ENCODE data around the gene JAM3. TPM values are rescaled to one million over a fixed set of nuclear protein-coding genes. Genes with fewer than 3 reads are reported as not detected.

Gene JAM3
- polyA plus RNA-seq, 3 donors = 47.5 to 57.0 (median 55.1) TPM

DNA sequence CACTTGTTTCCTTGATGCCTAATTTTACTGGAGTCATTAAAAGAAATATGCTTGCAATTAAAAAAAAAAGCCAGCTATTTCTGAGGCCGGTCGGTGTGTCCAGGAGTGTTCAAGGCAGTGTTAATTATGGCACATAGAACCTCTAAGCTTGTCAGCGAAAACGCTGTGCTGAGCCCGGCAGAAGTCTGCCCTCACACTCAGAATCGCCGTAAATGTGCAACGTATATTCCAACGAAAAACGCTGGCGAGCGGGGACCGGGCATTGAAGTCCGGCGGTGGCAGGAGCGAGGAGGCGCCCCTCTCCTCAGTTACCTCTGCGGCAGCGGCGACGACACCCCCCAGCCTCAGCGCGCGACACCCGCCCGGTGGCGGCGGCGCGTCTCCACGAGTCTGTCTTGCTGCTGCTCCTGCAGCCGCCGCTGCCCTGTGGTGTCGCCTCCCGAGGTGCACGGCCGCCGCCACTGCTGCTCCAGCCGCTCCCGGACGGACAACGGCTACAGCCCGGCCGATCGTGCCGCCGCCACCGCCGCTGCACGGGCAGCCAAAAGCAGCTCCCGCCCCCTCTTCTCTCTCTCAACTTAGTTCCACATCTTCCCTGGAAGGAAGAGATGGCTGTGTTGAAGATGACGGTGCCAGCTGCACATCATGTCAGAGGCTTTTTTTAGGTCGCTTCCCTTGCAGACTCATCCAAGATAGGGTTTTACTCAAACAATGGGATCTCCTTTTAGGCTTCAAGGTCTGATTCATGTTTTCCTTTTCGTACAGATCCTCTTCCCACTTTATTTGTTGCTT lies 56.0 kb downstream of the JAM3 start:
- peak in 4 of 11 donors; percentile 20 to 42 (median 35) for DNase-seq (ENCODE audit: extremely low read depth in 1 of 11, low read depth in 9 of 11, low spot score in 4 of 11)

DNA sequence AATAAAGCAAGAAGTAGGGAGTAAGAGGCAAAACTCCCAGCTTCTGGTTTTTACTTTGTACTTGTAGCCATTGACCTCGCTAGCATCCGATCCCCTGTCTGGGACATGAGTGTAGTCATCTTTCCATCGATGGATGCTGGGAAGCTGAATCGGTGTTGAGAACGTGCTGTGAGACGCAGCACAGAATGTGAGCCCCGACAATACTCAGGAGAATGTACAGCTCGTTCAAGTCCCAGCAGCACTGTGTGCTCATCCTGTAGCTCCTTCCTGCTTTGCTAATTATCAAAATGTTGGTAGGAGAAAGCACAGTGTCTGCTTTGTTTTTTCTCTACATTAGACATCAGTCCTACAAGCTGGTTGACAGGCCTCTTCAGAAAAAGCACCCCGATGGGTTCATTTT lies 56.6 kb downstream of the JAM3 start:
- DNase-seq (ENCODE audit: extremely low read depth in 1 of 11, low read depth in 9 of 11, low spot score in 4 of 11) = no peak

DNA sequence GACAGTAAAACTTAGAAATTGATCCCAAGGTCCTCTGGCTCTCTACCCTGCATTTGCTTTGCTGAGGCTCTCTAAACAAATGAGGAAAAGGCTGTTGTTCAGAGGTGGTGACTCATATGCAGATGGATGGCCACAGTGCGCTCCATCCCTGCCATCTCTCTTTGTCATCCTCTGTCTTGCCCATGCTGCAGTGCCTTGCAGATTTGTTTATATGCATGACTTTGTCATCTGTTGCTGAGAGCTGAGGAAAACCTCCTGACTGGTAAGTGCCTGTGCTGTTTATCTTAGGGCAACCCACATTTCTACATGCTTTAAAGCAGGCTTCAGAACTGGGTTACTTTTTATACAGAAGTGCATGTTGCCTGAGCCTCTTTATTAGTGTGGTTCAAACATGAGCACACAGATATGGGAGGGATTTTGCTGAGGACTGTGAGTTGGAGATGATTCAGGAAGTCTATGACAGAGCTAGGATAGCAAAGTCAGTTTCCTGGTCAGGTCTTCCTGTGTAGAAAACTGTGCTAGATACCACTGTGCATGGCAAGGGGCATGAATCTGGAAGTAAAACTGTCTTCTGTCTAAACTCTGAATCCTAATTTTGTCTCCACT lies 57.4 kb downstream of the JAM3 start:
- no peak for DNase-seq (ENCODE audit: extremely low read depth in 1 of 11, low read depth in 9 of 11, low spot score in 4 of 11)

DNA sequence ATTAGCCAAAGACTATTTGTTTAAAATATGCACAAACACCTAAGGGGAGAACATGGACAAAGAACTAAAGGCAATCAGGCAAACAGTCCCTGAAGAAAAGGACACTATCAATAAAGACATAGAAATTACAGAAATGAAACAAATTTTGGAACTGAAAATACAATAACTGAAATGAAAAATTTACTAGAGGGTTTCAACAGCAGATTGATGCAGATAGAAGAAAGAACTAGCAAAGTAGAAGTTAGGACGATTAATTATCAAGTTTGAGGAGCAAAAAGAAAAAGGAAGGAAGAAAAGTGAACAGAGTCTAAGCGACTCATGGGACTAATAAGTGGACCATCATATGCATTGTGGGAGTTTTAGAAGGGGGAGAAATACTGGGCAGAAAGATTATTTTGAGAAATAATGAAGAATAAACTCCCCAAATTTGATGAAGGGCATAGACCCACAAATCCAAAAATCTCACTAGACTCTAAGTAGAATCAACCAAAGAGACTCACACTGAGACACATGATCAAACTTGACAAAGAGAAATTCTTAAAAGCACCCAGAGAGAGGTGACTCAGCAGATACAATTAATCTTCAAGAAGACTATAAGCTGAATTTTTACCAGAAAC lies 62.9 kb downstream of the JAM3 start:
- DNase-seq (ENCODE audit: extremely low read depth in 1 of 11, low read depth in 9 of 11, low spot score in 4 of 11) = no peak

DNA sequence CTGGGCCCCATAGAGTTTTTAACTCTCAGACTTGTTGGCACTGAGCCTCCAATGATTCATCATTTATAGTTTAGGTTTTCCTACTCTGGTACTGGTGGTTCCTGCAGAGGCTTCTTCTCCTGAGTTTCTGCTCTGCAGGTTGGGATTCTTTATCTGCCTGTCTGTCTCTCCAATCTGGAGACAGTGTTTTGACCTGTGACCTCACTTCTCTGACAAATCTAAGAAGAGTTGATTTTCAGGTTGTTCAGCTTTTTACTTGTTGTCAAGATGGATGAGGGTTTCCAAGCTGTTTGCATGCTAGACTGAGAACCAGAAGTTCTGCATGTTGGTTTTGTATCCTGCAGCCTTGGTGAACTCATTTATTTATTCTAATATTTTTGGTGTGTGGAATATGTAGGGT lies 63.9 kb downstream of the JAM3 start:
- DNase-seq (ENCODE audit: extremely low read depth in 1 of 11, low read depth in 9 of 11, low spot score in 4 of 11) = no peak

DNA sequence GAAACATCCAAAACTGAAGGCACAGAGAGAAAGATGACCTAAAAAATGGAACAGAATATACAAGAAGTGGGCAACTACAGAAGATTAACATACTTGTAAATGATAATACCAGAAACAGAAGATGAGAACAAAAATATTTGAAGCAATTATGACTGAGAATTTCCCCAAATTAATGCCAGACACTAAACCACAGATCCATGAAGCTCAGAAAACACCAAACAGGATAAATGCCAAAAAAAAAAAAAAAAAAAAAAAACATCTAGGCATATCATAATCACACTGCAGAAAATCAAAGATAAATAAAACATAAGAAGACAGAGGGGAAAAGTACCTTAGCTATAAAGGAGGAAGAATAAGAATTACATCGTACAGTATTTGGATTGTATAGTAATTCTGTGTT lies 65.3 kb downstream of the JAM3 start:
- DNase-seq (ENCODE audit: extremely low read depth in 1 of 11, low read depth in 9 of 11, low spot score in 4 of 11) = no peak

DNA sequence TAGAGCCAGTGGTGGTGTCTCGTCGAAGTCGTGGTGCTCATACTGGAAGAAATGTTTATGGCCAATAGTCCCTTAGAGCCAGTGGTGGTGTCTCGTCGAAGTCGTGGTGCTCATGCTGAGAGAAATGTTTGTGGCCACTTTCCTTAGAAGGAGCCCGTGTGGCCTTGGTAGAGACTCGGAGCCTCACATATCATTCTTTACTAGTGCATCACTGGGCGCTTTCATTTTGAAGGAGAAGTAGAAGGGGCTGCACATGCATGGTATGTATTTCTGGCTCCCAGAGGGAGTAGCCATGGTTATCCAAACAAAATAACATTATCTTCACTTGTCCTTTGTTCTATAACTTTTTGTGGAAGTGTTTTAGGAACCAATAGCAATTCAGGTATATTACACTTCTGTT lies 69.5 kb downstream of the JAM3 start:
- DNase-seq (ENCODE audit: extremely low read depth in 1 of 11, low read depth in 9 of 11, low spot score in 4 of 11) = no peak

DNA sequence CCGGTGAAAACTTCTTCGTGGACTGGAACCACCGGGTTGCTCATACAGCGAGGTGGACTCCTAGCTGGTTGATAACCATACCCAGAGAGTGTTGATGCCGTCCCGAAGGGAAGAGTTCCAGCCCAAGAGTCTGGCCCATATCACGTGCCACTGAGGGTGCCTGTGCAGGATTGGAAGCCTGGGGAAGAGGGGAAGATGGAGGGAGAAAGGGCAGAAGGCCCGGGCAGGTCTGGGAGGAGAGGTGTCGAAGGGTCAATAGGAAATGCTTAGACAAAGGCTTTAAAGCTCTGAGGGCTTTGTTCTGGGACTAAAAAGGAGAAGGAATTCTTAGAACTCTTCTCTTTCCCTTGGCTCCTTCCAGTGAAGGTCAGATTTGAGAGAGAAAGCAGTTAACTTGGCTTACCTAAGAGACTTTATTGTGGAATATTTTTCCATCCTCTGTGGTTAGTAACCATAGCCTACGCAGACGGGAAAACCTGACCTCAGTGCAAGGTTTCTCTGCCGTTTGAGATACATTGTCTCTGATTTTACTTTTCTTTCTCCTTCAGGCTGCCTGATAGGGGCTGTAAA lies 70.5 kb downstream of the JAM3 start:
- DNase-seq (ENCODE audit: extremely low read depth in 1 of 11, low read depth in 9 of 11, low spot score in 4 of 11) = no peak

DNA sequence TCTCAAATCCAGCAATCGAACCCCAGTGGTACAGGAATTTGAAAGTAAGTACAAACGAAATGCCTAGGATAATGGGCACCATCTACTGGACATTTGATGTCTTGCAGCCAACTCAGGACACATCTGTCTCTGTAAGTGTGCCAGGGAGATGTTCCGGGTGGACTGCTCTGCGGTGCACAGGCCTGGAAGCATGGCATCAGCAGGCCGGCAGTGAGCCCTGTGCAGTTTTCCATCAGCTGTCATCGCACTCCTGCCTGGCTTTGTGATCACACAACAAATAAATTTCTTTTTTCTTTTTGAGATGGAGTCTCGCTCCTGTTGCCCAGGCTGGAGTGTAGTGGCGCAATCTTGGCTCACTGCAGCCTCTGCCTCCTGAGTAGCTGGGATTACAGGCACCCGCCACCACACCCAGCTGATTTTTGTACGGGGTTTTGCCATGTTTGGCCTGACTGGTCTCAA lies 71.0 kb downstream of the JAM3 start:
- DNase-seq (ENCODE audit: extremely low read depth in 1 of 11, low read depth in 9 of 11, low spot score in 4 of 11) = peak in 8 of 11 donors; percentile 46 to 75 (median 61)

DNA sequence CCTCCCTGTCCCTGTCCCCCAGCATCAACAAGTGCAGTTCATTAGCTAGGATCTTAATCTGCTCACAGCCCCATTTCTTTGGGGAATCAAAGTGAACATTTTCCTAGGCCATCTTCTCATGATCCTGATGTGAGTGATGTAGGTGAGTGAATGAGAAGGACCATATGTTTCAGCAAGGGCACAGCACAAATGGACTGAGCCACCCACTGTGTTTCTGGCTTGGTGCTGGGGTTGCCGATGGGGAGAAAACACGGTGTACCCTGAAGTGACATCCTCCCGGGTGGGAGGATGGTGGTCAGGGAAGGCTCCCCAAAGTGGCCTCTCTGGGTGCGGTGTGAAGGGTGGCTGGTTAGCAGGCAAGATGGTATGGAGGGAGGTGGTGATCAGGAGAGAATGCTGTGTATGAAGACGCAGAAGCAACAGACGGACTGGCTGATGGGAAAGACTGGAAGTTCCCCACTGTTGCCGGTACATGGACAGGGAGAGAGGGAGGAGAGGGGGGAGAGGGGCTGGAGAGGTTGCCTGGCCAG lies 72.2 kb downstream of the JAM3 start:
- DNase-seq (ENCODE audit: extremely low read depth in 1 of 11, low read depth in 9 of 11, low spot score in 4 of 11) = no peak

DNA sequence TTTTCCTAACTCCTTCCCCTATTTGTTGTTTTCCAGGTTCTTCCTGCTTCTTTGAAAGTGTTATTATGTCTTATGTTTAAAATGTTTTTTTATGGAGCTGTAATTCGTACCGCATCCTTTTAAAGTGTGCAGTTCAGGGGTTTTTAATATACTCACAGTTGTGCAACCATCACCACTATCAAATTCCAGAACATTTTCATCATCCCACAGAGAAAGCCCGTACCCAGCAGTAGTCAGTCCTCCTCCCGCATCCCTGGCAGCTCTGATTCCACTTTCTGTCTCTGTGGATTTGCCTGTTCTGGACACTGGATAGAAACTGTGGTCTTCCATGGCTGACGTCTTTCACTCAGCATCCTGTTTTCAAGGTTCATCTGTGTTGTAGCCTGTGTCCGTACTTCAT lies 73.7 kb downstream of the JAM3 start:
- DNase-seq (ENCODE audit: extremely low read depth in 1 of 11, low read depth in 9 of 11, low spot score in 4 of 11) = no peak

DNA sequence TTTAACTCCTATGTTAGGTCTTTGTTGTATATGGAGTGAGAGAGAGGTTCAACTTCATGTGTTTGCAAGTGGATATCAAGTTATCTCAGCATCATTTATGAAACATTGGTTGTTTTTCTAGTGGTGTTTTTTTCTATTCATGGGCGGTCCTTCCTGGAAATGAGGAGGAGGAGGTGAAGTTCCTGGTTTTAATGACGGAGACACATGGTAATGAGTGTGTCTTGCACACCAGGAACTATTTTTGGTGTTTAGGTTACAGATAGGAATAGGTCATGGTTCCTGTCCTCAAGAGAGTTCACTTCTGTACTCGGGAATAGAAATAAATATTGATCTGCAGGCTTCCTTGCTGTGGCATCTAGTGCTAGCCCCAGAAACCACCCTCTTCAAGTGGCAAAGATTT lies 74.9 kb downstream of the JAM3 start:
- no peak for DNase-seq (ENCODE audit: extremely low read depth in 1 of 11, low read depth in 9 of 11, low spot score in 4 of 11)

DNA sequence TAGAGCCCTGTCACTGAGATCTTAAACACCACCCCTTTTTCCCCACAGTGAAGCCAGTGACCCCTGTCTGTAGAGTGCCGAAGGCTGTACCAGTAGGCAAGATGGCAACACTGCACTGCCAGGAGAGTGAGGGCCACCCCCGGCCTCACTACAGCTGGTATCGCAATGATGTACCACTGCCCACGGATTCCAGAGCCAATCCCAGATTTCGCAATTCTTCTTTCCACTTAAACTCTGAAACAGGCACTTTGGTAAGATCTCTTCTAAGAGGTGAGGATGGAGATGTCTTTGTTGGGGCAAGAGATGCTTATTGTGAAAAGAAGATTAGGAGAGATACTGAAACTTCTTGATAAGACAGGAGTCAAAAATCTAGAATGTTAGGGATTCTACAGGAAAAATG lies 75.9 kb downstream of the JAM3 start:
- DNase-seq (ENCODE audit: extremely low read depth in 1 of 11, low read depth in 9 of 11, low spot score in 4 of 11) = no peak

DNA sequence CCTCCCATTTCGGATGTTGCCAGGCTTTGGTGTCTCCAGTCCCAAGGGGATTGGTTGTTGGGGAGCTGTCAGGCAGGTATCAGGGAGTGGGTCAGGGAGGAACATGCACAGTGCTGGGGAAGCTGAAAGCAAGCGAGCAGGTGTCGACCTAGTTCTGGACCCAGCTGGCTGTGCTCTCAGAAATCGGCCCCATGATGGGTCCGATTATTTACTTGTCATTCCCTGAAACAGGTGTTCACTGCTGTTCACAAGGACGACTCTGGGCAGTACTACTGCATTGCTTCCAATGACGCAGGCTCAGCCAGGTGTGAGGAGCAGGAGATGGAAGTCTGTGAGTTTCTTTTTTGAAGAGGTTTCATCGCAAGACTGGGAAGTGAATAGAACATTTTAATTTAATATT lies 76.8 kb downstream of the JAM3 start:
- DNase-seq (ENCODE audit: extremely low read depth in 1 of 11, low read depth in 9 of 11, low spot score in 4 of 11) = no peak

DNA sequence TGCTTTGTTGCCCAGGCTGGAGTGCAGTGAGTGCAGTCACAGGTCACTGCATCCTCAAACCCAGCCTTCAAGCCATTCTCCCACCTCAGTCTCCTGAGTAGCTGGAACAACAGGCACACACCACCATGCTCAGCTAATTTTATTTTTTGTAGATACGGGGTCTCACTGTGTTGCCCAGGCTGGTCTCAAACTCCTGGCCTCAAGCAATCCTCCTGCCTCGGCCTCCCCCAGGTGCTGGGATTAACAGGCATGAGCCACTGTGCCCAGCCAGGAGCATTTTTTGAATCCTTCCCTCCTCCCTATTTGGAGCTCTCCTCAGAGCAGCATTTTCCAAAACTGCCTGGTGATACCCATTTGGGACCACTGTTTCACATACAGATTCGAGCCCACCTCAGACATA lies 77.7 kb downstream of the JAM3 start:
- DNase-seq (ENCODE audit: extremely low read depth in 1 of 11, low read depth in 9 of 11, low spot score in 4 of 11) = no peak

DNA sequence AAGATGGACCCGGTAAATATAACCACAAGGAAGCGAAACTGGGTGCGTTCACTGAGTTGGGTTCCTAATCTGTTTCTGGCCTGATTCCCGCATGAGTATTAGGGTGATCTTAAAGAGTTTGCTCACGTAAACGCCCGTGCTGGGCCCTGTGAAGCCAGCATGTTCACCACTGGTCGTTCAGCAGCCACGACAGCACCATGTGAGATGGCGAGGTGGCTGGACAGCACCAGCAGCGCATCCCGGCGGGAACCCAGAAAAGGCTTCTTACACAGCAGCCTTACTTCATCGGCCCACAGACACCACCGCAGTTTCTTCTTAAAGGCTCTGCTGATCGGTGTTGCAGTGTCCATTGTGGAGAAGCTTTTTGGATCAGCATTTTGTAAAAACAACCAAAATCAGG lies 80.5 kb downstream of the JAM3 start:
- DNase-seq (ENCODE audit: extremely low read depth in 1 of 11, low read depth in 9 of 11, low spot score in 4 of 11) = no peak

DNA sequence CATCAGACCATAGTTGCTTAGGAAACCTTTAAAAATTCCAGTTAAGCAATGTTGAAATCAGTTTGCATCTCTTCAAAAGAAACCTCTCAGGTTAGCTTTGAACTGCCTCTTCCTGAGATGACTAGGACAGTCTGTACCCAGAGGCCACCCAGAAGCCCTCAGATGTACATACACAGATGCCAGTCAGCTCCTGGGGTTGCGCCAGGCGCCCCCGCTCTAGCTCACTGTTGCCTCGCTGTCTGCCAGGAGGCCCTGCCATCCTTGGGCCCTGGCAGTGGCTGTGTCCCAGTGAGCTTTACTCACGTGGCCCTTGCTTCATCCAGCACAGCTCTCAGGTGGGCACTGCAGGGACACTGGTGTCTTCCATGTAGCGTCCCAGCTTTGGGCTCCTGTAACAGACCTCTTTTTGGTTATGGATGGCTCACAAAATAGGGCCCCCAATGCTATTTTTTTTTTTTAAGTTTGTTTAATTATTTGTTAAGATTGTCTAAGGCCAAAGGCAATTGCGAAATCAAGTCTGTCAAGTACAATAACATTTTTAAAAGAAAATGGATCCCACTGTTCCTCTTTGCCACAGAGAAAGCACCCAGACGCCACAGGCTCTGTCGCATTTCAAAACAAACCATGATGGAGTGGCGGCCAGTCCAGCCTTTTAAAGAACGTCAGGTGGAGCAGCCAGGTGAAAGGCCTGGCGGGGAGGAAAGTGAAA lies 81.5 kb downstream of the JAM3 start:
- DNase-seq (ENCODE audit: extremely low read depth in 1 of 11, low read depth in 9 of 11, low spot score in 4 of 11) = no peak

DNA sequence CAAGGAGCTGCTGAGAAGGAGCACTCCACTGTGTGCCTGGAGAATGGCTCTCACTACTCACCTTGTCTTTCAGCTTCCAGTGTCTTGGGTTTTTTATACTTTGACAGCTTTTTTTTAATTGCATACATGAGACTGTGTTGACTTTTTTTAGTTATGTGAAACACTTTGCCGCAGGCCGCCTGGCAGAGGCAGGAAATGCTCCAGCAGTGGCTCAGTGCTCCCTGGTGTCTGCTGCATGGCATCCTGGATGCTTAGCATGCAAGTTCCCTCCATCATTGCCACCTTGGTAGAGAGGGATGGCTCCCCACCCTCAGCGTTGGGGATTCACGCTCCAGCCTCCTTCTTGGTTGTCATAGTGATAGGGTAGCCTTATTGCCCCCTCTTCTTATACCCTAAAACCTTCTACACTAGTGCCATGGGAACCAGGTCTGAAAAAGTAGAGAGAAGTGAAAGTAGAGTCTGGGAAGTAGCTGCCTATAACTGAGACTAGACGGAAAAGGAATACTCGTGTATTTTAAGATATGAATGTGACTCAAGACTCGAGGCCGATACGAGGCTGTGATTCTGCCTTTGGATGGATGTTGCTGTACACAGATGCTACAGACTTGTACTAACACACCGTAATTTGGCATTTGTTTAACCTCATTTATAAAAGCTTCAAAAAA lies 82.3 kb downstream of the JAM3 start:
- no peak for DNase-seq (ENCODE audit: extremely low read depth in 1 of 11, low read depth in 9 of 11, low spot score in 4 of 11)

DNA sequence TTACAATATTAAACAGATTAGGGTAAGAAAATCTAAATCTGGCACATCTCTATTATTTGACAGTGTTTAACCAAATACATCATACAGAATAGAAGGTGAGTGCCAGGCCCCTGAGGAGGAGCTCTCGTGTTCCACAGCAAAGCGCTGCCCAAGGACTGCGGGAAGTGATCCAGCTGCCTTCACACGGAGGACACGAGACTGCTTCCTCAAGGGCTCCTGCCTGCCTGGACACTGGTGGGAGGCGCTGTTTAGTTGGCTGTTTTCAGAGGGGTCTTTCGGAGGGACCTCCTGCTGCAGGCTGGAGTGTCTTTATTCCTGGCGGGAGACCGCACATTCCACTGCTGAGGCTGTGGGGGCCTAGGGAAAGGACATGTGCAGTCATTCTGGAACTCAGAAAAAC lies 83.8 kb downstream of the JAM3 start:
- no peak for DNase-seq (ENCODE audit: extremely low read depth in 1 of 11, low read depth in 9 of 11, low spot score in 4 of 11)

Measured in renal cortex interstitium (tissue), 11 donors.